HG03558 (cell line): Measurements from ENCODE around the gene PRKCB.
"Not testable (repeated sequence)": the region's sequence is repeated elsewhere in the genome, so short reads cannot be mapped to it uniquely, and the experiment has no call there.

Experiments used
- ATAC-seq: cut with Tn5 transposase; IDR thresholded peaks from one replicate; pipeline ENCODE4 v1.9.1; 2021; ENCODE audit warnings: moderate number of reproducible peaks; ENCODE audit not compliant: unreplicated experiment; ENCODE audit errors: extremely low read depth

PRKCB gene

DNA sequence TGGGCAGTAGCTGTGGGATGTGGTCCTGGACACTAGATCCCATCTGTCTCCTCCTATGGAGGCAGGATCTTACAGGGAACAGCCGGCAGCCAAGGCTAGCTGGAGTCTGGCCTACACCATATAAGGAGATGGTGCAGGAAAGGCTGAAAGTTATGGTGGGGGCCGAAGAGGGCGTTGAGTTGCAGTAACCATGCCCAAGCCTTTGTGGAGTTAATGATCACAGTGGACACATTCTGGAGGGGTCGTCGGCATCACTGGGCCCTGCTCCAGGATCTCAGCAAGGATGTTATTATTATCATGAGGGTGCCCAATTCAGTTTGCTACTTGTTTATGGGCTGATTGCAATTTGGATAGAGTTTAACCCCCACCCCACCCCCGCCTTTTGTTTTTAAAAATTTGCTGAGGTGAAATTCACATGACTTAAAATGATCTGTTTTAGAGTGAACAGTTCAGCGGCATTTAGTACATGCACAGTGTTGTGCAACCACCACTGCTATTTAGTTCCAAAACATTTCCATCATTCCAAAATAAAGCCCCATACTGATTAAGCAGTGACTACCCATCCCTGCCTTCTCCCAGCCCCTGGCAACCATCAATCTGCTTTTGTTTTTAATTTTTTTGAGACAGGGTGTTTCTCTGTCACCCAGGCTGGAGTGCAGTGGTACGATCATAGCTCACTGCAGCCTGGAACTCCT is 236.0 kb downstream of the PRKCB start:
- ATAC-seq: no peak

DNA sequence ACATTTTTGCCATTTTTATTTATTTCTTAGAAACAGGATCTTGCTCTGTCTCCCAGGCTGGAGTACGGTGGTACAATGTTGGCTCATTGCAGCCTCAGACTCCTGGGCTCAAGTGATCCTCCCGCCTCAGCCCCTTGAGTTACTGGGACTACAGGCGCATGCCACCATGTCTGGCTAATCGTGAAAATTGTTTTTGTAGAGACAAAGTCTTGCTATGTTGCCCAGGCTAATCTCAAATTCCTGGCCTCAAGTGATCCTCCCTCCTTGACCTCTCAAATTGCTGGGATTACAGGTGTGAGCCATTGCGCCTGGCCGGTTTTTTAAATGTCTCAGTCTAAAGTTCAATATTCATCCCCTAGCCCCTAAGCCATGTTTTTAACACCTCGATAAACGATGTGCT is 237.5 kb downstream of the PRKCB start:
- no peak for ATAC-seq

DNA sequence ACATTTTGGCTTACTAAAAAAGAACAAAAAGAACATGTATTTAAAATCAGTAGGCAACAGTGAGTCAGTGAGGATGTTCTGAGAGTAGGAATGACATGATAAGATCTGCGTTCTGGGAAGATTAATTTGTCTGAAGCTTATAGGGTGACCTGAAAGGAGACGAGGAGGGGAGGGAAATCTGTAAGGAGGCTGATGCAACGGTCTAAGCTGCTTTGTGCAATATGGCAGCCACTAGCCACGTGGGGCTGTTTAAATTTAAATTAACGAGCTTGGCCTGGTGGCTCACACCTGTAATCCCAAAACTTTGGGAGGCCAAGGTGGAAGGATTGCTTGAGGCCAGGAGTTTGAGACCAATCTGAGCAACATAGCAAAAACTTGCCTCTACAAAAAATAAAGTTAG is 238.8 kb downstream of the PRKCB start:
- ATAC-seq: no peak

- ATAC-seq: no peak
These were observed 239.5 kb downstream of the PRKCB start for GRCh38 chr16:24075302-24075701.

DNA sequence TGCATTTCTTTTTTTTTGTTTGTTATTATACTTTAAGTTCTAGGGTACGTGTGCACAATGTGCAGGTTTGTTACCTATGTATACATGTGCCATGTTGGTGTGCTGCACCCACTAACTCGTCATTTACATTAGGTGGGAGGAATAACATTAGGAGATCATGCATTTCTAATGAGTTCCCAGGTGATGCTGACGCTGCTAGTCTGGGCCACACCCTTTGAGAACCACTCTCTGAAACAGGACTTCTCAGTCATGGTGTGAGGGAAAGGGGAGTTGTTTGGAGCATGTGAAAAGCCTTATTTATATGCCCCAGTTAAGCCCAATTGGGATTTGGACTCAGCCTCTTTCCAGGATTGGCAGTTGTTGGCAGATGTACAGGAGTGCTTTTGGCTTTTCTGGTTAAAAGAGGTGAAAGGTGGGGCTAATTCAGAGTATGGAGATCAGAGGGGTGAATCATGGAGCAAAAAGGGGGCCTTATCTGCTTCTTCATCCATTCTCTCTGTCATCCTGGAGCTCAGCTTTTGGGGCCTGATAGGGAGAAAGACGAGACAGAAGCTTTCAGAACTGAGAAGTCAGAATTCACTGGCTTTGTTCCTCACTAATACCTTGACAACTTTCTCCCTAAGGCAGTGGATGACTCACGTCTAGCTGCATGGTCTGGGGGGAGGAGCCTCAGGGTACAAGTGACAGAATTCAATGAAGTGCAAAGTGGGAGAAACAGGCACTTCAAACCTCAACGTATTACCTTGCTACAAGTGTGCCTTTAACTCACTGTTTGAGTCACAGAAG is 240.3 kb downstream of the PRKCB start:
- no peak for ATAC-seq

GRCh38 chr16:24077292-24077691 is 241.5 kb downstream of the PRKCB start:
- no peak for ATAC-seq

DNA sequence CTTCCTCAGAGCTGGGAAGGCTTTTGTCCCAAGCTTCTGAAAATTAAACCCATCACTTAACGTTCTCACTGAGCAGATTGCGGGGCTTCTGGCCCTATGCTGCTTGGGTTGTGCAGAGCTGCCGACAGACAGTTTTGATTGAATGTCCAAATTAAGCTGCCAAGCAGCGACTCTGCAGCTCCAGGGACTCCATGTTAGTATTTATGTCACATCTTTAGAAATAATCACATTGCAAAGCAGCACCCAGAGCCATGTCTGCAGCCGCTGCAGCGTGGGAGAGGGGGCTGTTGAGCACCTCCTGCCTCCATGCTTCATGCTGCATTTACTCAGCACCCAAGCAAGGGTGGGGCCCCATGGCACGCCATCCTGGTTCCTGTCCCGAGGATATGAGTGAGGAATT is 242.2 kb downstream of the PRKCB start:
- no peak for ATAC-seq

DNA sequence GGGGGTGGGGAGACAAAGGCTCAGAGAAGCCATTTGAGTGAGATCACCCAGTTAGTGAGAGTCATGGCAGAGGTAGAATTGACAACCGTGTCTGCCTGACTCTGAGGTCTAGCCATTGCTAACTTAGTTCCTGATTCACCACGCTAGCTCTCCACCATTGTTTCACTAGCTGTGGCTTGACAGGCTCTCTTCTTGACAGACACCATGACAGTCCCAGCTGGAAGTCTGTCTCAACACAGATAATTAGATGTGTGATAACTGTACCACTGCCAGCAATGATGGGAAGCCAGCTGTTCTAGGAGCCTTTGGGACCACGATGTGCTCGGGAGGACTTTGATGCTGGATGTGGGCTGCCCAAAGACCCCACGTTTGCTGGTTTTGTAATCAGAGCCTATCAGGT is 249.9 kb downstream of the PRKCB start:
- no peak for ATAC-seq

DNA sequence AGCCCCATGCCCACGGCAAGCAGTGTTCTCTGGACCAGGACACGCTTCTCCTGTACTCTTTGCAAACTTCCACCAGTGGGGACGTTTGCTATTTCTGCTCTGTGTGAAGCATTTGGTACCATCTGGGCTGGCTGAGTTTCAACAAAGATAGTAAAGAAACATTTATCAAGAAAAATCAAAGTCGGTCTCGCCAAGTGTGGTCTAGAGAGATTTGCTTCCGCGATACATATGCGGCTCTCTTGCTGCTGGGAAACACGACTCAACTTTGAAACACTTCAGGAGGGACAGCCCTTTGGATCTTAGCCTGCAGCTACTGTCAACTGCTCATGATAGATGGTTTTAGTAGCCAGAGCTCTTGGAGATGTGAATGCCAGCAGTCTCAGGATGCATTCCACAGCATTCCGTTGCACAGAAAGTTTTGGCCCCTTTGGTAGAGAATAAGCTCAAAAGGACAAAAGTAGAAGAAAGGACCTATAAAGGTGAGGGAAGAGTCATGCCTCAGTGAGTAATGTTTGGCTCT is 252.2 kb downstream of the PRKCB start:
- no peak for ATAC-seq

DNA sequence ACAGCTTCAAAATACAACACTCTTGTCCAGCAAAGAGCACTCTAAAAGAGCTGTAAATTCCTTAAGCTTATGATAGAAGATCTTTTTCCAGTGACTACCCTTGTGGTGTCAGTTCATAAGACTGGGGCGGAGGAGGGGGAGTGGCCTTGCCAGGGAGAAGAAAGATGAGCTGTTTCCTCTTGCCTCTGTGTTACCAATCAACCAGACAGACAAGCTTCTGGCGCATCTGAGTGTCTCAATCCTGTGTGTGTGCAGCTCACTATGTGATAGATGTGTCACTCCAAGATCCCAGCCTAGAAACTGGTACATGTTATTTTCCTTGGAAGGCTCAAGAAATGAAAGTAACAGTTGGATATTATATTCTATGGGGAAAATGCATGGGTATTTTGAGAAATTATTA is 253.0 kb downstream of the PRKCB start:
- ATAC-seq: no peak

DNA sequence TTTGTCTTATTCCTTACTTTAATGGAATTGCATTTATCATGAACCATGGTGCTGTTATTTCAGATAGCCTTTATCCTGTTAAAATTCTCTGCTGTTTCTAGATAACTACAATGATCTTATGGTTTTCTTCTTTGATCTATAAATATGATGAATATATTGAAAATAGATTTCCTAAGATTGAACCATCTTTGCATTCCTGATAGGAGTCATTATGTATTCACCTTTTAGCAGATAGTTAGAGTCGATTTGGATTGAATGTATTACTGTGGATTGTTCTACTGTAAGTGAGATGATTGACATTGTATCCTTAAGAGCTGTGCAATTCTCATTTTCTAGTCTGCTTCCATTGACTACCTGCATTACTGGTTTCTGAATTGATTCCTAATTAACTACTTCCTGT is 255.3 kb downstream of the PRKCB start:
- ATAC-seq: no peak

DNA sequence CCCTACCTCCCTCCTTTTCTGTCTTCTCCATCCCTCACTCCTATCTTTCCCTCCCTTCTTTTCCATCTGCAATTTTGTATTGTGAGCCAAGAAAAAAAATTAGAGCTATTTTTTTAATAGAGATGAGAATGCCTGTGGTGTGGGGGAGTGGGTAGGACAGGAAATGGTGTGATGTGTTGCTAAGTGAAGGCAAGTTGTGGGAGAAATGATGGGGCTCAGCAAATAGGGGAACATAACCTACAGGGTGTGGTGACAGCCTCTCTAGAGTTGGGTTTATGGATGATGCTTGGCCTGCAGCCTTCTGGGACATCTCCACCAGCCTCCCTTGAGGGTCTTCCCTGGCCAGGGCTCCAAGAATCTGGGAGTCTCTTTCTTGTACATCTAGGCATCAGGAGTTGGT is 257.3 kb downstream of the PRKCB start:
- no peak for ATAC-seq

DNA sequence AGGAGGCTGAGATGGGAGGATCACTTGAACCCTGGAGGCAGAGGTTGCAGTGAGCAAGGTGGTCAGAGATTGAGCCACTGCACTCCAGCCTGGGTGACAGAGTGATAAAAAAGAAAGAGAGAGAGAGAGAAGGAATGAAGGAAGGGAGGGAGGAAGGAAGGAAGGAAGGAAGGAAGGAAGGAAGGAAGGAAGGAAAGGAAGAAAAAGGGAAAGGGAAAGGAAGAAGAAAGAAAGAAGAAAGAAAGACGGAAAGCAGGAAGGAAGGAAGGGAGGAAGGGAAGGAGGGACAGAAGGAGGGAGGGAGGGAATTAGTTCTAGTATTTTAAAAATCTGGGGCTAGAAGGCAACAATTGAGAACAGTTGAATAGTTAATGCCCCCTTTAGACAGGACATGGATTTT is 258.9 kb downstream of the PRKCB start:
- ATAC-seq: no peak

GRCh38 chr16:24098896-24099295 is 263.1 kb downstream of the PRKCB start:
- ATAC-seq: no peak

DNA sequence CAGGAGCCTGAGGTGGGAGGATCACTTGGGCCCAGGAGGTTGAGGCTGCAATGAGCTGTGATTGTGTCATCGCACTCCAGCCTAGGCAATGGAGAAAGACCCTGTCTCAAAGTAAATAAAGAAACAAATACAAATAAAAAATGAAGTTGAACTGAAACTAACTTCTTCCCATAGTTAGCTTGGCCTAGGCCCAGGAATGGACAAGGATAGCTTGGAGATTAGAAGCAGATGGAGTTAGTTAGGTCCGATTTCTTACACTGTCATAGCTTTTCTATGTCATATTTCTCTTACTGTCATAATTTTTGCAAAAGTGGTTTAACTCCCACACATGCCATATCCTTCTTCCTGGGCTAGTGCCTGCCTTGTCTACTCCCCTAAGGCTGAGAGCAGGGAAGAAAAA is 265.6 kb downstream of the PRKCB start:
- no peak for ATAC-seq

DNA sequence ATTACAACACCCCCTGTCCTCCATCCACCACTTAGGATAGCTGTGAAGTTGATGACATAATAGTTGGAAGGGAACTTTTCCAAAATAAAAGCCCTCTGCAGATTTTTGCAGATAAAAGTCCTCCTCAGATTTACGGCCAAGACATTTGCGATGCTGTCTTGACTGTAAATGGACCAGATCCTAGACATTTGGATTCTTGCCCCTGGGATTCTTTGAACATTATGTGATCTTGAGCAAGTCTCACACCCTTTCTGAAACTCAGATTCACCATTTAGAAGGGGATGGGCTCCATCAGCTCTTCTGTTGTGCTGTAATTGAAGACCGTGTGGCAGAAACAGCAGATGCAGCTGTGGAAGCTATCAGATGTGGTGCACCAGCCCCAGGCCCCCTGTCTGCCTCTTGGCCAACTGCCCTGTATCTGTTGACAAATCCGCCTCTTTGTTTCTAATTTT is 266.5 kb downstream of the PRKCB start:
- no peak for ATAC-seq

GRCh38 chr16:24105471-24105870 is 269.7 kb downstream of the PRKCB start:
- not testable (repeated sequence) for ATAC-seq

DNA sequence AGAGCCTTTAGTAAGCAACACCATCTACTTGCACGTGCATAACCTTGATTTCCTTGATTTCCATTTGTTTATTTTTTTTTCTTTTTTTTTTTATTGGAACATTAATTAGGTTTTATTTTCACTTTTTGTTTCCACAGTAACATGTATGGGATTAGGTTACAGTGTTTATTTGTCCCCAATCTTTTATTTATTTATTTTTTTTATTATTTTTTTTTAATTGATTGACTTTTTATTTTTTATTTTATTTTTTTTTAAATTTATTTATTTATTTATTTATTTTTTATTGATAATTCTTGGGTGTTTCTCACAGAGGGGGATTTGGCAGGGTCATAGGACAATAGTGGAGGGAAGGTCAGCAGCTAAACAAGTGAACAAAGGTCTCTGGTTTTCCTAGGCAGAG is 272.3 kb downstream of the PRKCB start:
- ATAC-seq: not testable (repeated sequence)

- no peak for ATAC-seq
These were observed 276.0 kb downstream of the PRKCB start for GRCh38 chr16:24111724-24112302.

GRCh38 chr16:24113115-24113745 is 277.4 kb downstream of the PRKCB start:
- ATAC-seq: no peak

DNA sequence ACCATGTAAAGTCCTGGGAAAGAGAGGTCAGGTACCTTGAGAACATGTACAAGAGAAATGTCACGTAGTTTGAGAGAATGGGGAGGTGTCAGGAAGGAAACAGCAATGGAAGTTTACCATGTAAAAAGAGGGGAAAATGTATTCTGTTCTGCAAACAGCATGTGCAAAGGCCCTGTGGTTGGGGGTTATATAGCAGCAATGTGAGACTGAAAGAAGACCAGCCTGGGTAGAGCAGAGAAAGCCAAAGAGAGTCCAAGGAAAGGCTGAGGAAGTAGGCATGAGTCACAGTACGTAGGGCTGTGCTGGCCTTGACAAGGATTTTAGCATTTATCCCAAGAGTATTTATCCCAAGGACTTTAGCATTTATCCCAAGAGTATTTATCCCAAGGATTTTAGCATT is 279.1 kb downstream of the PRKCB start:
- no peak for ATAC-seq
